Activated T-cell treated with anti-CD3 and anti-CD28 coated beads, Interleukin-2, amount 50 U/mL, for 72 hours (primary cell): ENCODE measurements around the gene TSGA10. TPM values are rescaled to one million over a fixed set of nuclear protein-coding genes. Genes with fewer than 3 reads are reported as not detected.

Source experiments
- total RNA-seq, 2 donors: library from RNA; stranded (reverse); gene quantifications; one replicate each; pipeline ENCODE4 v1.2.3, GENCODE V29; 2022

Gene TSGA10
- total RNA-seq, 2 donors from 2014 or later = 14.4 to 14.5 TPM

Other genes starting within 250 kb of the TSGA10 start
- gene CRACDL, start 218.7 kb downstream of the TSGA10 start, total RNA-seq = under 1 TPM; 0.19 to 0.79 TPM
- gene C2orf15, start 13.2 kb downstream of the TSGA10 start, total RNA-seq = 1 to 10 TPM; 1.7 to 1.9 TPM
- 1 to 10 TPM; 4.9 to 5.6 TPM for gene LIPT1, start within 50 bp of the TSGA10 start, total RNA-seq
- gene MITD1, start 26.1 kb upstream of the TSGA10 start, total RNA-seq = 10 to 100 TPM; 68.1 to 85.1 TPM
- 10 to 100 TPM; 32.7 to 41.8 TPM for gene MRPL30, start 26.2 kb upstream of the TSGA10 start, total RNA-seq
- gene LYG2, start 100.7 kb upstream of the TSGA10 start, total RNA-seq = not detected
- gene LYG1, start 146.3 kb upstream of the TSGA10 start, total RNA-seq = 1 to 10 TPM in 1 of 2 donors, under 1 TPM in 1; 0.83 to 1.5 TPM
- 10 to 100 TPM; 24.5 to 30.9 TPM for gene TXNDC9, start 181.4 kb upstream of the TSGA10 start, total RNA-seq
- gene EIF5B, start 182.4 kb upstream of the TSGA10 start, total RNA-seq = 10 to 100 TPM; 44.3 to 49.0 TPM